ENCODE results near the gene BLOC1S5. TPM values are rescaled to one million over a fixed set of nuclear protein-coding genes. Genes with fewer than 3 reads are reported as not detected.

Gene BLOC1S5
- total and polyA plus RNA-seq, 2 donors (not counting 3 experiments of a cell fraction or from before 2014, with no cell fraction given), result 3.9 to 19.1 TPM

DNA sequence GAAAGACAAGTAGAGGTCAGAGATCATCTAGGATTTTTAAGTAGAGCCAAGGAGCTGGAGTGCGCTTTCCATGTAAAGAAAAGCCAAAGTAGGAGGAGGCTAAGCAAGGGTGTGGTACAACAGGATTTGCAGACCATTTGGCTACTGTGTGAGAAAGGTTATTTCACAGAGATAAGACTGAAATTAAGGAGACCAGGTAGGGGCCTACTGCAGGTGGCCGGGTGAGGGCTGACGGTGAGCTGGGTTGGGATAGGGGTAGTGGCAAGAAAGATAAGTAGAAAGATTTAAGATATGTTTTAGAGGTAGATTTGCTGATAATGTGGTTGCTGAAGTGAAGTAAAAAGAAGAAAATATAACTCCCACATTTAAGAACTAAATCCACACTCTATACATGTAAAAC lies 3.8 kb downstream of the BLOC1S5 start:
- no peak for DNase-seq (ENCODE audit: low read depth, low spot score)
- FAIRE-seq, result no peak
- H3K4me1 ChIP-seq (ENCODE audit: control insufficient read depth, extremely low read depth, insufficient read depth, low read length), result peaks cover 31% of the 10 kb centered on the region
- TF ChIP-seq FOS (IDR thresholded peaks at IDR 0.05; ENCODE audit: borderline replicate concordance, insufficient read depth, low read length), result no peak
- no peak for TF ChIP-seq CTCF (IDR thresholded peaks at IDR 0.05; ENCODE audit: extremely low read depth in 1 of 2, insufficient read depth in 1 of 2, low read depth in 1 of 2, low read length in 2 of 2)
- TF ChIP-seq GATA2 (IDR thresholded peaks at IDR 0.05; ENCODE audit: insufficient read depth, insufficient read length, low read depth, low read length), result no peak
- TF ChIP-seq MYC (IDR thresholded peaks at IDR 0.05; ENCODE audit: low read depth, low read length), result no peak
- no peak for TF ChIP-seq POLR2A (IDR thresholded peaks at IDR 0.05; ENCODE audit: low read depth, low read length)
- TF ChIP-seq POLR2AphosphoS5 (IDR thresholded peaks at IDR 0.05; ENCODE audit: insufficient read depth, low read depth, low read length), result no peak
- no peak for TF ChIP-seq JUN (IDR thresholded peaks at IDR 0.05; ENCODE audit: borderline replicate concordance, insufficient read depth, insufficient read length, low read depth)
- TF ChIP-seq MAX (IDR thresholded peaks at IDR 0.05; ENCODE audit: insufficient read depth, insufficient read length), result no peak
- no peak for TF ChIP-seq EZH2 (IDR thresholded peaks at IDR 0.05; ENCODE audit: borderline replicate concordance, low read depth, low read length, severe bottlenecking)
- BruUV-seq (replicated peaks), result no TSS peak
- no peaks in the 10 kb centered on the region for H4K20me1 ChIP-seq (replicated peaks; ENCODE audit: control insufficient read depth, extremely low read depth, insufficient read depth, low read length)
- no peak overlapping the region for H3K27ac ChIP-seq (ENCODE audit: insufficient read depth, low read depth, low read length)
- H3K9me3 ChIP-seq (replicated peaks; ENCODE audit: control insufficient read depth, insufficient read depth, low read length), result no peaks in the 10 kb centered on the region
- intact Hi-C loops (cut with micrococcal nuclease), result loop anchor here (5.0 to 10.0 kb wide), 2 partner anchors 666 to 748 kb away; partner anchors contain the start of gene SSR1
- peaks cover 22% of the 10 kb centered on the region for H3K79me2 ChIP-seq (ENCODE audit: control insufficient read depth, insufficient read depth, low read length)
- CTCF ChIA-PET, result interaction anchor here (1.7 to 5.2 kb wide), 2 partner anchors 25 to 338 kb away, joined by 7 to 127 read pairs; no protein-coding TSS in a partner anchor
- peaks cover 0 to 4% of the 10 kb centered on the region in 2 experiments for H3K36me3 ChIP-seq (ENCODE audit: control insufficient read depth in 2 of 2, extremely low read depth in 1 of 2, insufficient read depth in 2 of 2, low read length in 2 of 2)
- no peaks in the 10 kb centered on the region for H3K9me1 ChIP-seq (replicated peaks; ENCODE audit: control insufficient read depth, extremely low read depth, insufficient read depth, low read length)
- H3K9ac ChIP-seq (replicated peaks; ENCODE audit: extremely low read depth, insufficient read depth, low read length), result no peak overlapping the region
- H2AFZ ChIP-seq (ENCODE audit: low read depth, low read length), result no peak overlapping the region
- POLR2A ChIA-PET, result no interaction called here
- H3K27me3 ChIP-seq (ENCODE audit: control insufficient read depth in 2 of 2, insufficient read depth in 2 of 2, low read length in 2 of 2), result no peaks in the 10 kb centered on the region
- no peak overlapping the region for H3K4me3 ChIP-seq (replicated peaks in 1 of 3; ENCODE audit: insufficient read depth in 1 of 3, low read depth in 1 of 3, low read length in 3 of 3)
- no peak overlapping the region for H3K4me2 ChIP-seq (ENCODE audit: insufficient read depth, low read length)
- dilution Hi-C loops (cut with MboI; ENCODE audit: extremely low pct_ligation_motif_present, low sequenced_read_pairs), result no loop called here

Measured in endothelial cell of umbilical vein (primary cell).